Activated CD8-positive, alpha-beta memory T cell treated with anti-CD3 and anti-CD28 coated beads, Interleukin-2, amount 50 U/mL, for 1 hour (primary cell): Measurements from ENCODE around the gene LRRC8B.
"Not testable (repeated sequence)": the region's sequence is repeated elsewhere in the genome, so short reads cannot be mapped to it uniquely, and the experiment has no call there.

Experiments
- DNase-seq: peaks from one replicate; pipeline ENCODE4 v3.0.0-alpha.2; 2020; ENCODE audit errors: extremely low read depth

The LRRC8B gene

GRCh38 chr1:89524369-89525168 is at the start of gene LRRC8B:
Gene LRRC8B (plus strand): TSS chr1:89524829. CDS start chr1:89582651, 57,822 bp downstream.
- peak; percentile 72 for DNase-seq

- no peak for DNase-seq
Observed at GRCh38 chr1:89475269-89475668, 49.4 kb upstream of the LRRC8B start.

GRCh38 chr1:89476072-89476471 is 48.6 kb upstream of the LRRC8B start:
- no peak for DNase-seq

GRCh38 chr1:89483010-89483756 is 41.4 kb upstream of the LRRC8B start:
- peak; percentile 62 for DNase-seq

- no peak for DNase-seq
Observed at GRCh38 chr1:89483757-89484077, 40.9 kb upstream of the LRRC8B start.

GRCh38 chr1:89484092-89485038 is 40.3 kb upstream of the LRRC8B start:
- no peak for DNase-seq

- no peak for DNase-seq
Observed at GRCh38 chr1:89487972-89488371, 36.7 kb upstream of the LRRC8B start.

GRCh38 chr1:89489047-89489729 is 35.4 kb upstream of the LRRC8B start:
- no peak for DNase-seq

GRCh38 chr1:89490389-89490788 is 34.2 kb upstream of the LRRC8B start:
- no peak for DNase-seq

- DNase-seq, result no peak
Observed at GRCh38 chr1:89499320-89499719, 25.3 kb upstream of the LRRC8B start.

- DNase-seq, result no peak
Observed at GRCh38 chr1:89502042-89502441, 22.6 kb upstream of the LRRC8B start.

GRCh38 chr1:89502895-89503294 is 21.7 kb upstream of the LRRC8B start:
- DNase-seq, result no peak

- DNase-seq, result no peak
Observed at GRCh38 chr1:89503690-89504089, 20.9 kb upstream of the LRRC8B start.

GRCh38 chr1:89510061-89510460 is 14.6 kb upstream of the LRRC8B start:
- DNase-seq, result not testable (repeated sequence)

- no peak for DNase-seq
Observed at GRCh38 chr1:89512996-89513720, 11.5 kb upstream of the LRRC8B start.

GRCh38 chr1:89516055-89516454 is 8.6 kb upstream of the LRRC8B start:
- no peak for DNase-seq

GRCh38 chr1:89518221-89518631 is 6.4 kb upstream of the LRRC8B start:
- no peak for DNase-seq

- peak; percentile 13 for DNase-seq
Observed at GRCh38 chr1:89519779-89520358, 4.8 kb upstream of the LRRC8B start.

GRCh38 chr1:89521977-89522376 is 2.7 kb upstream of the LRRC8B start:
- DNase-seq, result not testable (repeated sequence)

GRCh38 chr1:89523572-89524368 is 859 bp upstream of the LRRC8B start:
- DNase-seq, result peak; percentile 21
